GM19455 (cell line): ENCODE results near the gene CLEC2L.
A peak's percentile ranks its signal among the peaks of the same experiment; 100 is the strongest.

Experiments used
- ATAC-seq: cut with Tn5 transposase; IDR thresholded peaks from one replicate; pipeline ENCODE4 v1.9.1; 2021; ENCODE audit not compliant: unreplicated experiment

The CLEC2L gene

GRCh38 chr7:139523199-139523941, at the start of gene CLEC2L:
Gene CLEC2L (plus strand): TSS chr7:139523685. CDS start chr7:139523928, 243 bp downstream.
- ATAC-seq, result no peak

- no peak for ATAC-seq
Measured at GRCh38 chr7:139476139-139476538, 47.3 kb upstream of the CLEC2L start.

- no peak for ATAC-seq
Measured at GRCh38 chr7:139476891-139477290, 46.6 kb upstream of the CLEC2L start.

GRCh38 chr7:139479620-139480019, 43.9 kb upstream of the CLEC2L start:
- no peak for ATAC-seq

- ATAC-seq, result no peak
Measured at GRCh38 chr7:139481364-139481763, 42.1 kb upstream of the CLEC2L start.

GRCh38 chr7:139482122-139482521, 41.4 kb upstream of the CLEC2L start:
- no peak for ATAC-seq

GRCh38 chr7:139482662-139483466, 40.6 kb upstream of the CLEC2L start:
- ATAC-seq, result peak; percentile 2

GRCh38 chr7:139487366-139488080, 36.0 kb upstream of the CLEC2L start:
- ATAC-seq, result no peak

- no peak for ATAC-seq
Measured at GRCh38 chr7:139488810-139489209, 34.7 kb upstream of the CLEC2L start.

GRCh38 chr7:139490130-139490529, 33.4 kb upstream of the CLEC2L start:
- no peak for ATAC-seq

GRCh38 chr7:139492293-139492692, 31.2 kb upstream of the CLEC2L start:
- ATAC-seq, result no peak

GRCh38 chr7:139494835-139495579, 28.5 kb upstream of the CLEC2L start:
- ATAC-seq, result peak; percentile 67

- peak; percentile 5 for ATAC-seq
Measured at GRCh38 chr7:139495580-139496125, 27.8 kb upstream of the CLEC2L start.

- ATAC-seq, result no peak
Measured at GRCh38 chr7:139496528-139496927, 27.0 kb upstream of the CLEC2L start.

- ATAC-seq, result no peak
Measured at GRCh38 chr7:139500770-139501138, 22.7 kb upstream of the CLEC2L start.

- ATAC-seq, result no peak
Measured at GRCh38 chr7:139502226-139502625, 21.3 kb upstream of the CLEC2L start.

- ATAC-seq, result no peak
Measured at GRCh38 chr7:139505563-139505962, 17.9 kb upstream of the CLEC2L start.

- no peak for ATAC-seq
Measured at GRCh38 chr7:139509535-139509934, 13.9 kb upstream of the CLEC2L start.

- ATAC-seq, result no peak
Measured at GRCh38 chr7:139511315-139511714, 12.2 kb upstream of the CLEC2L start.

- ATAC-seq, result no peak
Measured at GRCh38 chr7:139515266-139515665, 8.2 kb upstream of the CLEC2L start.

- ATAC-seq, result no peak
Measured at GRCh38 chr7:139521439-139521838, 2.0 kb upstream of the CLEC2L start.
